ENCODE results near the gene ANKMY1. TPM values are rescaled to one million over a fixed set of nuclear protein-coding genes. Genes with fewer than 3 reads are reported as not detected.

ANKMY1 gene
- total RNA-seq, 1 experiment from 2014 or later = 30.8 TPM

- DNase-seq = no peak
- H3K36me3 ChIP-seq (ENCODE audit: insufficient read depth, low read length) = peaks cover 88% of the 10 kb centered on the region
- H2AFZ ChIP-seq (ENCODE audit: low read length) = no peak overlapping the region
- H3K9me2 ChIP-seq (replicated peaks; ENCODE audit: insufficient read depth, low read length) = no peaks in the 10 kb centered on the region
- H3K4me2 ChIP-seq (ENCODE audit: low read depth, low read length, poor library complexity, severe bottlenecking) = no peak overlapping the region
- peaks cover 38% of the 10 kb centered on the region for H3K9me3 ChIP-seq (ENCODE audit: low read length)
- H3K27me3 ChIP-seq (ENCODE audit: low read length) = no peaks in the 10 kb centered on the region
- peaks cover 54% of the 10 kb centered on the region for H3K79me2 ChIP-seq (ENCODE audit: low read length)
- H3K27ac ChIP-seq (ENCODE audit: low read length) = no peak overlapping the region
- H3K9ac ChIP-seq (ENCODE audit: low read length) = no peak overlapping the region
- H3K4me3 ChIP-seq (ENCODE audit: low read length) = no peak overlapping the region
- H3K4me1 ChIP-seq (ENCODE audit: low read length) = no peaks in the 10 kb centered on the region
- no peaks in the 10 kb centered on the region for H4K20me1 ChIP-seq (ENCODE audit: insufficient read depth, low read depth, low read length)
Observed at GRCh38 chr2:240528406-240529040, 29.3 kb downstream of the ANKMY1 start.

- Histone ChIP-seq H3K79me2 (ENCODE audit: low read length) (peaks cover 44% of the 10 kb centered on the region), H3K27me3 (ENCODE audit: low read length) (no peaks in the 10 kb centered on the region), H2AFZ (ENCODE audit: low read length) (no peak overlapping the region), H3K9ac (ENCODE audit: low read length) (no peak overlapping the region), H4K20me1 (ENCODE audit: insufficient read depth, low read depth, low read length) (no peaks in the 10 kb centered on the region), H3K4me3 (ENCODE audit: low read length) (no peak overlapping the region), H3K36me3 (ENCODE audit: insufficient read depth, low read length) (peaks cover 90% of the 10 kb centered on the region), H3K4me1 (ENCODE audit: low read length) (no peaks in the 10 kb centered on the region), H3K9me2 (replicated peaks; ENCODE audit: insufficient read depth, low read length) (no peaks in the 10 kb centered on the region), H3K4me2 (ENCODE audit: low read depth, low read length, poor library complexity, severe bottlenecking) (no peak overlapping the region), H3K9me3 (ENCODE audit: low read length) (peaks cover 30% of the 10 kb centered on the region), H3K27ac (ENCODE audit: low read length) (no peak overlapping the region)
- no peak for DNase-seq
Observed at GRCh38 chr2:240527153-240527750, 30.5 kb downstream of the ANKMY1 start.

GRCh38 chr2:240526521-240526920 lies 31.3 kb downstream of the ANKMY1 start:
- no peak for DNase-seq
- Histone ChIP-seq H3K27ac (ENCODE audit: low read length) (no peak overlapping the region), H3K9me2 (replicated peaks; ENCODE audit: insufficient read depth, low read length) (no peaks in the 10 kb centered on the region), H3K27me3 (ENCODE audit: low read length) (no peaks in the 10 kb centered on the region), H3K79me2 (ENCODE audit: low read length) (peaks cover 37% of the 10 kb centered on the region), H3K9me3 (ENCODE audit: low read length) (peaks cover 27% of the 10 kb centered on the region), H3K4me3 (ENCODE audit: low read length) (no peak overlapping the region), H2AFZ (ENCODE audit: low read length) (no peak overlapping the region), H3K36me3 (ENCODE audit: insufficient read depth, low read length) (peaks cover 89% of the 10 kb centered on the region), H3K4me1 (ENCODE audit: low read length) (no peaks in the 10 kb centered on the region), H3K4me2 (ENCODE audit: low read depth, low read length, poor library complexity, severe bottlenecking) (no peak overlapping the region), H4K20me1 (ENCODE audit: insufficient read depth, low read depth, low read length) (no peaks in the 10 kb centered on the region), H3K9ac (ENCODE audit: low read length) (no peak overlapping the region)

GRCh38 chr2:240525802-240526201 lies 32.0 kb downstream of the ANKMY1 start:
- Histone ChIP-seq H3K9me3 (ENCODE audit: low read length) (peaks cover 22% of the 10 kb centered on the region), H3K36me3 (ENCODE audit: insufficient read depth, low read length) (peaks cover 82% of the 10 kb centered on the region), H3K4me3 (ENCODE audit: low read length) (no peak overlapping the region)

GRCh38 chr2:240524963-240525718 lies 32.6 kb downstream of the ANKMY1 start:
- no peak overlapping the region for H2AFZ ChIP-seq (ENCODE audit: low read length)
- no peak overlapping the region for H3K27ac ChIP-seq (ENCODE audit: low read length)
- H4K20me1 ChIP-seq (ENCODE audit: insufficient read depth, low read depth, low read length) = no peaks in the 10 kb centered on the region
- peaks cover 26% of the 10 kb centered on the region for H3K79me2 ChIP-seq (ENCODE audit: low read length)
- H3K4me2 ChIP-seq (ENCODE audit: low read depth, low read length, poor library complexity, severe bottlenecking) = no peak overlapping the region
- no peak for DNase-seq
- H3K9me3 ChIP-seq (ENCODE audit: low read length) = peaks cover 22% of the 10 kb centered on the region
- peaks cover 77% of the 10 kb centered on the region for H3K36me3 ChIP-seq (ENCODE audit: insufficient read depth, low read length)
- no peaks in the 10 kb centered on the region for H3K4me1 ChIP-seq (ENCODE audit: low read length)
- H3K27me3 ChIP-seq (ENCODE audit: low read length) = no peaks in the 10 kb centered on the region
- no peaks in the 10 kb centered on the region for H3K9me2 ChIP-seq (replicated peaks; ENCODE audit: insufficient read depth, low read length)
- no peak overlapping the region for H3K9ac ChIP-seq (ENCODE audit: low read length)
- no peak overlapping the region for H3K4me3 ChIP-seq (ENCODE audit: low read length)

More at GRCh38 chr2:240525802-240526201, 32.0 kb downstream of the ANKMY1 start:
- no peaks in the 10 kb centered on the region for H4K20me1 ChIP-seq (ENCODE audit: insufficient read depth, low read depth, low read length)
- H3K4me2 ChIP-seq (ENCODE audit: low read depth, low read length, poor library complexity, severe bottlenecking) = no peak overlapping the region
- H3K27ac ChIP-seq (ENCODE audit: low read length) = no peak overlapping the region
- no peak overlapping the region for H3K9ac ChIP-seq (ENCODE audit: low read length)
- H2AFZ ChIP-seq (ENCODE audit: low read length) = no peak overlapping the region
- H3K79me2 ChIP-seq (ENCODE audit: low read length) = peaks cover 30% of the 10 kb centered on the region
- no peak for DNase-seq
- H3K27me3 ChIP-seq (ENCODE audit: low read length) = no peaks in the 10 kb centered on the region
- no peaks in the 10 kb centered on the region for H3K9me2 ChIP-seq (replicated peaks; ENCODE audit: insufficient read depth, low read length)
- no peaks in the 10 kb centered on the region for H3K4me1 ChIP-seq (ENCODE audit: low read length)

GRCh38 chr2:240523451-240524281 lies 34.1 kb downstream of the ANKMY1 start:
- no peak for DNase-seq
- Histone ChIP-seq H4K20me1 (ENCODE audit: insufficient read depth, low read depth, low read length) (0 out of 2 replicates have a peak, but pooled peaks cover 4% of the 10 kb centered on the region), H3K4me3 (ENCODE audit: low read length) (no peak overlapping the region), H3K27me3 (ENCODE audit: low read length) (no peaks in the 10 kb centered on the region), H3K4me1 (ENCODE audit: low read length) (no peaks in the 10 kb centered on the region), H3K27ac (ENCODE audit: low read length) (no peak overlapping the region), H3K36me3 (ENCODE audit: insufficient read depth, low read length) (peaks cover 70% of the 10 kb centered on the region), H2AFZ (ENCODE audit: low read length) (no peak overlapping the region), H3K4me2 (ENCODE audit: low read depth, low read length, poor library complexity, severe bottlenecking) (no peak overlapping the region), H3K9me3 (ENCODE audit: low read length) (peaks cover 22% of the 10 kb centered on the region), H3K9me2 (replicated peaks; ENCODE audit: insufficient read depth, low read length) (no peaks in the 10 kb centered on the region), H3K9ac (ENCODE audit: low read length) (no peak overlapping the region), H3K79me2 (ENCODE audit: low read length) (peaks cover 18% of the 10 kb centered on the region; the same call in 1 of the 2 replicates)

- Histone ChIP-seq H3K79me2 (ENCODE audit: low read length) (peaks cover 15% of the 10 kb centered on the region; the same call in 1 of the 2 replicates), H3K9me2 (replicated peaks; ENCODE audit: insufficient read depth, low read length) (no peaks in the 10 kb centered on the region), H2AFZ (ENCODE audit: low read length) (no peak overlapping the region), H3K9ac (ENCODE audit: low read length) (no peak overlapping the region), H3K36me3 (ENCODE audit: insufficient read depth, low read length) (peaks cover 62% of the 10 kb centered on the region), H3K27ac (ENCODE audit: low read length) (no peak overlapping the region), H3K4me3 (ENCODE audit: low read length) (no peak overlapping the region), H3K4me2 (ENCODE audit: low read depth, low read length, poor library complexity, severe bottlenecking) (no peak overlapping the region), H4K20me1 (ENCODE audit: insufficient read depth, low read depth, low read length) (0 out of 2 replicates have a peak, but pooled peaks cover 4% of the 10 kb centered on the region), H3K27me3 (ENCODE audit: low read length) (no peaks in the 10 kb centered on the region), H3K4me1 (ENCODE audit: low read length) (no peaks in the 10 kb centered on the region), H3K9me3 (ENCODE audit: low read length) (peaks cover 22% of the 10 kb centered on the region)
- DNase-seq = no peak
Observed at GRCh38 chr2:240522406-240522805, 35.4 kb downstream of the ANKMY1 start.

Data from Karpas-422 (cell line).